Measurements from ENCODE around the gene PIGW.

- TF ChIP-seq CTCF (IDR thresholded peaks at IDR 0.05; ENCODE audit: low read length), result no peak
- no peak for TF ChIP-seq EZH2 (optimal IDR thresholded peaks at IDR 0.05; ENCODE audit: low read depth, low read length)
- TF ChIP-seq EZH2phosphoT487 (IDR thresholded peaks at IDR 0.05; ENCODE audit: low read length), result no peak
Observed at GRCh38 chr17:36546418-36547093, 11.8 kb downstream of the PIGW start.
